Inflammatory macrophage treated with lipopolysaccharide for 1 hour (primary cell): Measurements from ENCODE around the gene GPR183.

ENCODE experiments used
- DNase-seq, 2 donors: peaks; one replicate each; pipeline ENCODE4 v3.0.0-alpha.2; 2020 to 2022

GPR183 gene

GRCh38 chr13:99311137-99311536, 3.9 kb upstream of the GPR183 start:
- no peak for DNase-seq

GRCh38 chr13:99310382-99311031, 3.3 kb upstream of the GPR183 start:
- peak; percentile 85 to 89 for DNase-seq

- peak; percentile 42 to 57 for DNase-seq
Observed at GRCh38 chr13:99308471-99309087, 1.4 kb upstream of the GPR183 start.

- peak; percentile 51 to 65 for DNase-seq
Observed at GRCh38 chr13:99307648-99308339, 595 bp upstream of the GPR183 start.

- no peak for DNase-seq
Observed at GRCh38 chr13:99305566-99305965, 1.6 kb downstream of the GPR183 start.

GRCh38 chr13:99305158-99305557, 2.0 kb downstream of the GPR183 start:
- DNase-seq, result no peak

GRCh38 chr13:99304541-99304940, 2.7 kb downstream of the GPR183 start:
- DNase-seq, result no peak

- DNase-seq, result peak in 1 of 2 donors; percentile 47
Observed at GRCh38 chr13:99303863-99304521, 3.2 kb downstream of the GPR183 start.

- DNase-seq, result no peak
Observed at GRCh38 chr13:99302637-99303505, 4.3 kb downstream of the GPR183 start.

- DNase-seq, result no peak
Observed at GRCh38 chr13:99301913-99302636, 5.1 kb downstream of the GPR183 start.

GRCh38 chr13:99301056-99301838, 6.0 kb downstream of the GPR183 start:
- no peak for DNase-seq

GRCh38 chr13:99299920-99300341, 7.3 kb downstream of the GPR183 start:
- DNase-seq, result no peak

- no peak for DNase-seq
Observed at GRCh38 chr13:99299256-99299919, 7.8 kb downstream of the GPR183 start.

- DNase-seq, result no peak
Observed at GRCh38 chr13:99298056-99298455, 9.1 kb downstream of the GPR183 start.

GRCh38 chr13:99297331-99297730, 9.9 kb downstream of the GPR183 start:
- DNase-seq, result no peak

- peak; percentile 76 to 77 for DNase-seq
Observed at GRCh38 chr13:99296398-99296797, 10.8 kb downstream of the GPR183 start.

GRCh38 chr13:99295488-99296252, 11.5 kb downstream of the GPR183 start:
- DNase-seq, result no peak

GRCh38 chr13:99294958-99295357, 12.2 kb downstream of the GPR183 start:
- no peak for DNase-seq

- no peak for DNase-seq
Observed at GRCh38 chr13:99294198-99294597, 13.0 kb downstream of the GPR183 start.

GRCh38 chr13:99293178-99293577, 14.0 kb downstream of the GPR183 start:
- DNase-seq, result peak; percentile 67 to 69
